HG02763 (cell line): ENCODE measurements around the gene RASSF8.
A peak's percentile ranks its signal among the peaks of the same experiment; 100 is the strongest.

Experiments used
- ATAC-seq: cut with Tn5 transposase; IDR thresholded peaks from one replicate; pipeline ENCODE4 v1.9.1; 2021; ENCODE audit warnings: mild to moderate bottlenecking, moderate library complexity; ENCODE audit not compliant: unreplicated experiment

The RASSF8 gene

DNA sequence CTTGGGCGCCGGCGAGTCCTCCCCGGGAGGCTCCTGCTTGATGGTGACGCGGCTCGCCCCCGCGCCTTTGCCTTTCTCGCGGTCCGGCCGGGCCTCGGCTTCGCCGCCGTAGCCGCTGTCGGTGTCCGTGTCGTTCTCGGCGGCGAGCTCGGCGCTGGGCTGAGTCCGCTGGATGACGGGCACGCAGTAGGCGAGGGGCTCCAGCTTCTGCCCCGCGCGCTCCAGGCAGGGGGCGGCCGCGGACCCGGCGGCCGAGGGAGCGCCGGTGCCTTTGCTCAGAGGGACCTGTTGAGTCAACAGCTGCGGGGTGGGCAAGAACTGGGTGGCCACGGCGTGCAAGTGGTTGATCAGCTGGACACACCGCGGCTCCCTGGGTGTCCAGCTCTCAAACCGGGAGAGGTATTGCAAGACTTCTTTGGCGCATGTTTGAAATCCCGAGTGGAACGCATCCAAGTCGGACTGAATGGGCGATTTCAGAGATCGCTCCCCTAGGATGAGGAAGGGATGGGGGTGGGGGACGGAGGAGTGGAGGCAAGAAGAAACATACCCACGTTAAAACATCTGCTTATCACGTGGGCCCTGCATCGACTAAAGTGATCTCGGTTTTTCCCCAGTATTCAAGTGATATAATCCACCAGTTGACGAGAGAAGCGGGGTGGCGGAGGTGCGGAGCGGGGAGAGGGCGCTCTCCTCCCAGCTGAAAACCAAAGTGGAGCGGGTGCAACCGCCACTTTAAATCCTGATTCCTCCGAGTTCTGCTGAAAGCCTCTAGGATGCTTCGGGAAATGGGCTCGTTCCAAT is 164.4 kb downstream of the RASSF8 start:
- ATAC-seq, result no peak

DNA sequence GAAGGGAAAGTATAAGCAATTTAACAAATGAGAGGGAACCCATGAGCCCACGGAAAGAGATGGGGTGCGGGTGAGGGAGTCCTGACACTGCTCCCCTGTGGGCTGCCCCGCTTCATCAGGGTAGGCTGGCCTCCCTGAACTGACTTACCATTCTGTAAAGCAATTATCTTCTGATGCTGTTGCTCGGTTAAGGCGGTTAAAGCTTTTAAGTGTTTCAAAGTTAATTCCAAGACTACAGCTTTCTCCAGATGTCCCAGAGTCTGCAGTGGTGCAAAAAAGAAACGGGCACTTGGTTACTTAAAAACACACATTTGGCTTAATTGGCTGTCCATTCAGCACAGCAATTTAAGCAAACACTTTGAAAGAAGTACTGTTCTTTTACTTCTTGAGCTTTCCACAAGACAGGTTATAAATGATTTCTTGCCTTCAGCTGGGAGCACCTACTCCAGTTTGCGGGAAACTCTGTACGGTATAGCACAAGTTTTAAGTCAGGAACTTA is 165.0 kb downstream of the RASSF8 start:
- ATAC-seq, result no peak

GRCh38 chr12:26124446-26125399 is 166.2 kb downstream of the RASSF8 start, which contains the start of gene BHLHE41:
BHLHE41 (minus strand) TSS chr12:26125037; CDS start chr12:26124779, 258 bp downstream.
- ATAC-seq, result no peak

DNA sequence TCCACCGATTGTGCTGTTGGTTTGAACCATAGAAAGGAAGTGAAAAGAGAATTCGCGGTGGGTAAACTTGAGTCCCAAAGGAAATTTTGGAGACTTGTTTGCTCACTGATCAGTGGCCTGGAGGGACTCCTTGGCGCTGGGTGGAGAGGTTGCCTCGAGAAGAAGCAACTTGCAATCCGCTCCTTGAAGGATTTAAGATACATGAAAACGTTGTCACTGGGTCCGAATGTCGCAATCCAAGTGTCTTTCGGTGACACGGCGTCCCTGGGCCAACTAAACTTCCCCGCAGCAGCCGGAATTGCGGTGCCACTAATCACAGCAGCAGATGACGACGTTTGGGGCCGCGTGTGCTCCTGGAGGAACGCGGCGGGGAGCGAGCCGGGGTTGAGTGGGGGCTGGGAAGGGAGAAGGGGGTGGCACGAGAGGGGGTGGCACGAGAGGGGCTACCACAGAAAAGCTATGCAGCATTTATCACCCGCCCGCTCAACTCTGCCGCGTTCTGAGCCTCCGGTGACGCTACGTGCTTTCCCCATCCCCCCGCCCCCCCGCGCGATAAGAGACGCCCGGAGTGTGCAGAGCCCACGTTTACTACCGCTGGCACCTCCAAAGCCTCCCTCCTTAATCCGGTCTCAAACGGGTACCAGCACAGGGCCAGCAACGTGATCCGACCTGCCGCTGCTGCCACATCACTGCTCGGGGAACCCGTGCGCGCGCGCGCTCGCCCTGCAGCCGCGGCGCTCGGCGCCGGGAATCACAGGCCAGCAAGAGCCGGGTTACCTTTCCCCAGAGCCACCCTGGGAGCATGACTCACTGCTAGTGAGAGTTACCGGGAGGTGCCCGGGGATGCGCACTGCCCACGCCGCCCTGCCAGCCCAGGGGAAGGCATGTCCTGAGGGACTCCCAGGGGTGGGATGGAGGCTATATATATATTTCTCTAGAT is 167.2 kb downstream of the RASSF8 start:
- peak; percentile 28 for ATAC-seq

DNA sequence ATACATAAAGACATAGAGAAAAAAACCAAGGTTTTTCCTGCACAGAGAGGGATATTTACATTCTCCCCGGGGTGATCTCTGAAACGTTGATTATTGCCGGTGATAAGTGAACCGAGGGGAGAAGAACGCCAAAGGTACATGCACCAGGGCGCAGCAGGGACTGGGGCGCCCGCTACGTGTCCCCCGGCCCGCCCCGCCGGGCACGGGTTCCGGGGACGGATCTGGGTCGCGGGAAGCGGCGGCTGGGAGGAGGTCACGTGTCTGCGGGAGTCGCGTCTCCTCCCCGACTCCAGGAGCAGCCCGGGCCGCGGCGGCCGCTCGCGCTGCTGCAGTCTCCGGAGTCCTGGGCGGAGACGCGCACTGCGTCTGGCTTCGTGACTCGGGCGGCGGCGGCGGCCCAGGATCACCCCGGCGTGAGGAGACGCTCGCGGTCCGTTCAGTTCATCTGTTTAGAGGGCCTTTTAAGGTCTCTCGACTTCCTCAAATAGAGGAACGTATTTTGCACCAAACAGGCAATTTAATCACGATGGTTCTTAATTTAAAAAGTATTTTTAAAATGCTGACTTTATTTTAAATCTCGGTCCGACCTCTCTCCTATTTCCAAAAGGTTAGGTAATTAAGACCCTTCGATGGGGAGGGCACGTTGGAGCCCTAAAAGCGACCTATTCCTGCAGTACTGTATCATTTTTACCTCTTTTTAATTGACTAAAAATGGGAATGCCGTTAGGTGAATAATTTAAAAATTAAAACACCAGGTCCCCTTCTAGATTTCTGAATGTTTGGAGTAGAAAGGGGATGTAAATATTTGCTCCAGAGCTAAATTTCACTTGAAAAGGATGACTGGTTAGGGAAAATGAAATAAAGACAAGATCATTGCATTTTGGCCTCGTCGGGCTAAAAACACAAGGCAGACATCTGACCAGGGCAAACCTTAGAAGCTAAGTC is 168.1 kb downstream of the RASSF8 start:
- ATAC-seq, result peak; percentile 34

- ATAC-seq, result no peak
Observed at GRCh38 chr12:26127404-26127803, 168.9 kb downstream of the RASSF8 start.

DNA sequence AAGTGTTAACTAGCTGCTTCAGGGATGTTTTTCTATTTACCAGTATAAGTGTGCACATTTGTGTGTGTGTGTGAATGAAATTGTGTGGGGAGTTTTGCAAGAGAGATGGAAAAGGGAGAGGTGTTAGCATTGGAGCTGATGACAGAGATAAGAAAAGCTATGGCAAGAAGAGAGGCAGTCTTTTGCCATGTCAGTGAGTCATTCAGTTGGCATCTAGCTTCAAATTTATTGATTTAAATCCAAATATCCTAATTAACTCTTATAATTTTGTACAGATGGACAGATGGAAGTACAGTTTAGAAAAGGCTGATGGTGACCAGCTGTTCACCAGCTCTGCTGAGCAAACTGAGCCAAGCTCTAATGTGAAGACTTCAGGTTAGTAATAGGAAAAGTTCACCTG is 169.7 kb downstream of the RASSF8 start:
- ATAC-seq, result no peak
